DMS153 treated with DMSO at 0.1 percent for 48 hours (cell line): ENCODE data around the gene ASB2.

Experiments used
- DNase-seq: peaks from one replicate; lab custom pipeline; 2025; ENCODE audit not compliant: unreplicated experiment; lab: John Stamatoyannopoulos, UW

Gene ASB2

GRCh38 chr14:93981316-93982229 is 5.2 kb upstream of the ASB2 start:
- DNase-seq = no peak

GRCh38 chr14:93980456-93981201 is 4.3 kb upstream of the ASB2 start:
- no peak for DNase-seq

- DNase-seq = no peak
Observed at GRCh38 chr14:93978735-93979134, 2.4 kb upstream of the ASB2 start.

GRCh38 chr14:93977790-93978581 is 1.6 kb upstream of the ASB2 start:
- DNase-seq = no peak

GRCh38 chr14:93977171-93977570 is 801 bp upstream of the ASB2 start:
- DNase-seq = no peak

- no peak for DNase-seq
Observed at GRCh38 chr14:93975791-93976476, 436 bp downstream of the ASB2 start.

GRCh38 chr14:93974833-93975232 is 1.5 kb downstream of the ASB2 start:
- DNase-seq = no peak

- DNase-seq = no peak
Observed at GRCh38 chr14:93974299-93974698, 2.1 kb downstream of the ASB2 start.

- no peak for DNase-seq
Observed at GRCh38 chr14:93973607-93974006, 2.8 kb downstream of the ASB2 start.

- DNase-seq = no peak
Observed at GRCh38 chr14:93972618-93973205, 3.7 kb downstream of the ASB2 start.

- DNase-seq = no peak
Observed at GRCh38 chr14:93971635-93972027, 4.7 kb downstream of the ASB2 start.

GRCh38 chr14:93970965-93971634 is 5.3 kb downstream of the ASB2 start:
- no peak for DNase-seq

GRCh38 chr14:93970585-93970964 is 5.8 kb downstream of the ASB2 start:
- DNase-seq = peak; percentile 48

- DNase-seq = no peak
Observed at GRCh38 chr14:93969082-93969828, 7.1 kb downstream of the ASB2 start.

- DNase-seq = no peak
Observed at GRCh38 chr14:93967637-93968250, 8.6 kb downstream of the ASB2 start.

- DNase-seq = no peak
Observed at GRCh38 chr14:93965946-93966474, 10.4 kb downstream of the ASB2 start.

- DNase-seq = no peak
Observed at GRCh38 chr14:93965287-93965821, 11.0 kb downstream of the ASB2 start.

- no peak for DNase-seq
Observed at GRCh38 chr14:93964820-93965286, 11.5 kb downstream of the ASB2 start.
